Endothelial cell of umbilical vein (primary cell): ENCODE measurements around the gene HPS3. TPM values are rescaled to one million over a fixed set of nuclear protein-coding genes. Genes with fewer than 3 reads are reported as not detected.

ENCODE experiments used
- BruUV-seq: library from RNA; stranded (reverse); fragments of 400-500 nt; replicated peaks from 2 replicates; lab custom pipeline; 2021; lab: Mats Ljungman, UMichigan
- CTCF ChIA-PET: fragments of 300-600, 350-600 bp; sonication (Branson Sonifier 250); formaldehyde crosslinking; loops from one replicate; lab custom pipeline; 2021; ENCODE audit warnings: antibody characterized with exemption, inconsistent platforms; lab: Charles Lee
- POLR2A ChIA-PET: fragments of 300-600, 350-600 bp; sonication (Branson Sonifier 250); formaldehyde crosslinking; loops from one replicate; lab custom pipeline; 2021; ENCODE audit warnings: antibody characterized with exemption, inconsistent platforms; lab: Charles Lee
- DNase-seq: peaks from one replicate; pipeline ENCODE4 v3.0.0-alpha.2; 2011; ENCODE audit warnings: low read depth, low spot score
- FAIRE-seq: peaks from 2 replicates; lab custom pipeline; 2011; peaks lifted over from hg19 to GRCh38; lab: Jason Lieb, UNC
- H2AFZ ChIP-seq: 2 replicates; pipeline ENCODE4 v1.6.0; 2012; ENCODE audit warnings: low read depth, low read length, control low read depth, inconsistent platforms
- H3K27ac ChIP-seq: 2 replicates; pipeline ENCODE4 v1.5.1; 2011; ENCODE audit warnings: low read depth, mild to moderate bottlenecking, control low read depth, low read length, moderate library complexity; ENCODE audit not compliant: insufficient read depth
- H3K27me3 ChIP-seq, 2 experiments: 2 replicates each; pipeline versions ENCODE4 v1.6.0 to v1.6.1; 2011; ENCODE audit warnings: low read length in 2 of 2, mixed read lengths in 1 of 2; ENCODE audit not compliant: control insufficient read depth in 2 of 2, insufficient read depth in 2 of 2
- H3K36me3 ChIP-seq, 2 experiments: 2 replicates in 1 of 2; 3 replicates in 1 of 2; pipeline ENCODE4 v1.5.1; 2011; ENCODE audit warnings: low read length in 2 of 2, mild to moderate bottlenecking in 1 of 2, moderate library complexity in 1 of 2; ENCODE audit not compliant: control insufficient read depth in 2 of 2, insufficient read depth in 2 of 2; ENCODE audit errors: extremely low read depth in 1 of 2
- H3K4me1 ChIP-seq: 3 replicates; pipeline ENCODE4 v1.5.1; 2011; ENCODE audit warnings: mild to moderate bottlenecking, low read length; ENCODE audit not compliant: control insufficient read depth, insufficient read depth; ENCODE audit errors: extremely low read depth
- H3K4me2 ChIP-seq: 2 replicates; pipeline ENCODE4 v1.6.1; 2011; ENCODE audit warnings: low read length, control low read depth, mixed read lengths; ENCODE audit not compliant: insufficient read depth
- H3K4me3 ChIP-seq, 3 experiments: fragments of 200-600 bp in 1 of 3; sonication (generic), shearing (Covaris generic) in 1 of 3; replicated peaks in 1 of 3; 2 replicates each; pipeline ENCODE4 v1.5.1; 2011 to 2016; ENCODE audit warnings: control low read depth in 3 of 3, low read length in 3 of 3, mild to moderate bottlenecking in 2 of 3, inconsistent platforms in 1 of 3, low read depth in 1 of 3, moderate library complexity in 1 of 3; ENCODE audit not compliant: insufficient read depth in 1 of 3
- H3K79me2 ChIP-seq: 2 replicates; pipeline ENCODE4 v1.6.0; 2012; ENCODE audit warnings: low read length, inconsistent platforms; ENCODE audit not compliant: control insufficient read depth, insufficient read depth
- H3K9ac ChIP-seq: replicated peaks from 2 replicates; pipeline ENCODE3; 2011; ENCODE audit warnings: low read length, control low read depth; ENCODE audit not compliant: insufficient read depth; ENCODE audit errors: extremely low read depth
- H3K9me1 ChIP-seq: replicated peaks from 3 replicates; pipeline ENCODE4 v1.6.0; 2011; ENCODE audit warnings: mild to moderate bottlenecking, low read length; ENCODE audit not compliant: control insufficient read depth, insufficient read depth; ENCODE audit errors: extremely low read depth
- H3K9me3 ChIP-seq: replicated peaks from 2 replicates; pipeline ENCODE4 v1.5.1; 2012; ENCODE audit warnings: low read length, inconsistent platforms; ENCODE audit not compliant: control insufficient read depth, insufficient read depth
- H4K20me1 ChIP-seq: replicated peaks from 2 replicates; pipeline ENCODE3; 2011; ENCODE audit warnings: mild to moderate bottlenecking, low read length; ENCODE audit not compliant: control insufficient read depth, insufficient read depth; ENCODE audit errors: extremely low read depth
- EZH2 ChIP-seq: IDR thresholded peaks from 2 replicates; pipeline ENCODE4 v1.6.1; 2012; ENCODE audit warnings: borderline replicate concordance, low read depth, mild to moderate bottlenecking, moderate library complexity, low read length, inconsistent platforms; ENCODE audit not compliant: severe bottlenecking
- FOS ChIP-seq: IDR thresholded peaks from 2 replicates; pipeline ENCODE4 v1.6.1; 2011; ENCODE audit warnings: mild to moderate bottlenecking, low read length, moderate library complexity, borderline replicate concordance; ENCODE audit not compliant: insufficient read depth
- GATA2 ChIP-seq: IDR thresholded peaks from 2 replicates; pipeline ENCODE4 v1.7.0; 2011; ENCODE audit warnings: low read depth, mild to moderate bottlenecking, moderate library complexity, mixed read lengths, low read length; ENCODE audit not compliant: insufficient read length, insufficient read depth
- JUN ChIP-seq: IDR thresholded peaks from 2 replicates; pipeline ENCODE4 v1.6.1; 2011; ENCODE audit warnings: borderline replicate concordance, low read depth; ENCODE audit not compliant: insufficient read length, insufficient read depth
- MYC ChIP-seq: IDR thresholded peaks from one replicate; pipeline ENCODE4 v1.6.1; 2011; ENCODE audit warnings: mild to moderate bottlenecking, low read depth, low read length
- POLR2A ChIP-seq: IDR thresholded peaks from 2 replicates; pipeline ENCODE4 v1.6.1; 2012; ENCODE audit warnings: low read depth, mild to moderate bottlenecking, control low read depth, low read length
- POLR2AphosphoS5 ChIP-seq: IDR thresholded peaks from 2 replicates; pipeline ENCODE4 v1.6.1; 2012; ENCODE audit warnings: low read depth, mild to moderate bottlenecking, control low read depth, low read length, moderate library complexity; ENCODE audit not compliant: insufficient read depth
- dilution Hi-C: fragments of 300-500 bp; cut with MboI; formaldehyde crosslinking; loops from one replicate; pipeline ENCODE4 v1.15.0; 2019; ENCODE audit warnings: low sequenced_read_pairs; ENCODE audit not compliant: extremely low pct_ligation_motif_present
- intact Hi-C: fragments of 100-400 bp; cut with micrococcal nuclease; formaldehyde crosslinking; loops from one replicate; pipeline ENCODE4 v1.10.0; 2022
- polyA plus RNA-seq, 4 experiments: library from polyadenylated mRNA; depleted of rRNA in 3 of 4; stranded (reverse) in 3 of 4; unstranded in 1 of 4; fragments of >200 nt; gene quantifications; 2 replicates each; pipeline versions ENCODE4 v1.2.1 to v1.2.3, GENCODE V29; 2011 to 2012; ENCODE audit warnings: missing spikeins in 1 of 4
- total RNA-seq: library from RNA; stranded (reverse); gene quantifications from 2 replicates; pipeline ENCODE4 v1.2.3, GENCODE V29; 2021
- TF ChIP-seq, protein P1 (sequence below), 2 donors: IDR thresholded peaks; 1 replicate in 1 of 2; 2 replicates in 1 of 2; pipeline ENCODE4 v1.5.1; 2011; ENCODE audit warnings: low read length in 2 of 2, mild to moderate bottlenecking in 2 of 2, moderate library complexity in 2 of 2, control low read depth in 1 of 2, inconsistent platforms in 1 of 2, low read depth in 1 of 2; ENCODE audit not compliant: insufficient read depth in 1 of 2; ENCODE audit errors: extremely low read depth in 1 of 2
- TF ChIP-seq, protein P2 (sequence below): IDR thresholded peaks from 2 replicates; pipeline ENCODE4 v1.6.1; 2011; ENCODE audit not compliant: insufficient read depth, insufficient read length

Gene HPS3
- total and polyA plus RNA-seq, 2 donors (not counting 3 experiments of a cell fraction or from before 2014, with no cell fraction given): 8.8 to 16.1 TPM

DNA sequence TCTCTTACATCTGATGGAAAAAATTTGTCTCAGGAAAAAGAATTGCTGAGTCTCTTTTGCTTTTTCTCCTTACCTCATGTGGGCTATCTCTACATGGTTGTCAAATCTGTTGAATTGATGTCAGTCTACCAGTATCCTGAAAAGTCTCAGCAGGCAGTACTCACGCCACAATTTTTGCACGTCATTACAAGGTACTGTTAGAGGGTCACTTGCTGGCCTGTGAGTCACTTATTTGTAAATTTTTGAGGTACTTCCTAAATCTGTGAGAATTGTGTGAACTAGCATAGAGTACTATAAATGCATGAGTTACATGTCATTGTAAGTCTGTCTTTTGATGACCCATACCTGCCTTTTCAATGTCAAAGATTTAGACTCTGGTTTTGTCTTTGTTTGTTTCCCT is 15.9 kb downstream of the HPS3 start:
- no peak for TF ChIP-seq EZH2
- no peak for TF ChIP-seq GATA2
- no peak for TF ChIP-seq FOS
- no peak for TF ChIP-seq POLR2AphosphoS5
- TF ChIP-seq JUN: no peak
- TF ChIP-seq, protein P1, sequence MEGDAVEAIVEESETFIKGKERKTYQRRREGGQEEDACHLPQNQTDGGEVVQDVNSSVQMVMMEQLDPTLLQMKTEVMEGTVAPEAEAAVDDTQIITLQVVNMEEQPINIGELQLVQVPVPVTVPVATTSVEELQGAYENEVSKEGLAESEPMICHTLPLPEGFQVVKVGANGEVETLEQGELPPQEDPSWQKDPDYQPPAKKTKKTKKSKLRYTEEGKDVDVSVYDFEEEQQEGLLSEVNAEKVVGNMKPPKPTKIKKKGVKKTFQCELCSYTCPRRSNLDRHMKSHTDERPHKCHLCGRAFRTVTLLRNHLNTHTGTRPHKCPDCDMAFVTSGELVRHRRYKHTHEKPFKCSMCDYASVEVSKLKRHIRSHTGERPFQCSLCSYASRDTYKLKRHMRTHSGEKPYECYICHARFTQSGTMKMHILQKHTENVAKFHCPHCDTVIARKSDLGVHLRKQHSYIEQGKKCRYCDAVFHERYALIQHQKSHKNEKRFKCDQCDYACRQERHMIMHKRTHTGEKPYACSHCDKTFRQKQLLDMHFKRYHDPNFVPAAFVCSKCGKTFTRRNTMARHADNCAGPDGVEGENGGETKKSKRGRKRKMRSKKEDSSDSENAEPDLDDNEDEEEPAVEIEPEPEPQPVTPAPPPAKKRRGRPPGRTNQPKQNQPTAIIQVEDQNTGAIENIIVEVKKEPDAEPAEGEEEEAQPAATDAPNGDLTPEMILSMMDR (IDR thresholded peaks at IDR 0.05; ENCODE audit: extremely low read depth in 1 of 2, insufficient read depth in 1 of 2, low read depth in 1 of 2, low read length in 2 of 2): no peak
- TF ChIP-seq, protein P2, sequence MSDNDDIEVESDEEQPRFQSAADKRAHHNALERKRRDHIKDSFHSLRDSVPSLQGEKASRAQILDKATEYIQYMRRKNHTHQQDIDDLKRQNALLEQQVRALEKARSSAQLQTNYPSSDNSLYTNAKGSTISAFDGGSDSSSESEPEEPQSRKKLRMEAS: no peak
- no peak for TF ChIP-seq POLR2A
- no peak for TF ChIP-seq MYC
- Histone ChIP-seq H3K36me3 (peaks cover 0 to 2% of the 10 kb centered on the region in 2 experiments), H3K9me1 (no peaks in the 10 kb centered on the region), H3K4me3 (no peak overlapping the region), H3K27me3 (no peaks in the 10 kb centered on the region), H3K4me2 (no peak overlapping the region), H3K27ac (no peak overlapping the region), H4K20me1 (no peaks in the 10 kb centered on the region), H3K79me2 (no peaks in the 10 kb centered on the region), H3K4me1 (peaks cover 11% of the 10 kb centered on the region), H3K9me3 (no peaks in the 10 kb centered on the region), H2AFZ (no peak overlapping the region), H3K9ac (no peak overlapping the region)
- BruUV-seq: no TSS peak
- CTCF ChIA-PET: interaction anchor here (0.6 kb wide), 1 partner anchor 190 kb away, joined by 3 read pairs; no protein-coding TSS in a partner anchor
- DNase-seq (no peak), FAIRE-seq (no peak)
- intact Hi-C loops: no loop called here
- POLR2A ChIA-PET: no interaction called here
- dilution Hi-C loops: no loop called here
